Measurements from ENCODE around the gene MUC22.
"Not testable (repeated sequence)": the region's sequence is repeated elsewhere in the genome, so short reads cannot be mapped to it uniquely, and the experiment has no call there.

Gene MUC22

GRCh38 chr6:31041372-31041974 is 31.2 kb downstream of the MUC22 start:
- H3K36me3 ChIP-seq (ENCODE audit: insufficient read depth, low read length): no peaks in the 10 kb centered on the region
- H3K4me1 ChIP-seq (ENCODE audit: insufficient read depth, low read length): no peaks in the 10 kb centered on the region
- H3K9ac ChIP-seq (ENCODE audit: low read length): no peak overlapping the region
- no peak overlapping the region for H3K27ac ChIP-seq (ENCODE audit: low read depth, low read length)
- no peak overlapping the region for H3K4me3 ChIP-seq (ENCODE audit: low read depth in 1 of 2, low read length in 2 of 2)
- H3K9me3 ChIP-seq (ENCODE audit: low read length): no peaks in the 10 kb centered on the region
- no peaks in the 10 kb centered on the region for H3K27me3 ChIP-seq (ENCODE audit: control insufficient read depth in 1 of 2, insufficient read depth in 2 of 2, low read length in 2 of 2)

GRCh38 chr6:31042806-31043205 is 32.5 kb downstream of the MUC22 start:
- Histone ChIP-seq H3K4me3 (ENCODE audit: low read depth in 1 of 2, low read length in 2 of 2) (no peak overlapping the region), H3K27ac (ENCODE audit: low read depth, low read length) (no peak overlapping the region), H3K4me1 (ENCODE audit: insufficient read depth, low read length) (no peaks in the 10 kb centered on the region), H3K9ac (ENCODE audit: low read length) (no peak overlapping the region), H3K9me3 (ENCODE audit: low read length) (no peaks in the 10 kb centered on the region), H3K36me3 (ENCODE audit: insufficient read depth, low read length) (no peaks in the 10 kb centered on the region), H3K27me3 (ENCODE audit: control insufficient read depth in 1 of 2, insufficient read depth in 2 of 2, low read length in 2 of 2) (no peaks in the 10 kb centered on the region)

DNA sequence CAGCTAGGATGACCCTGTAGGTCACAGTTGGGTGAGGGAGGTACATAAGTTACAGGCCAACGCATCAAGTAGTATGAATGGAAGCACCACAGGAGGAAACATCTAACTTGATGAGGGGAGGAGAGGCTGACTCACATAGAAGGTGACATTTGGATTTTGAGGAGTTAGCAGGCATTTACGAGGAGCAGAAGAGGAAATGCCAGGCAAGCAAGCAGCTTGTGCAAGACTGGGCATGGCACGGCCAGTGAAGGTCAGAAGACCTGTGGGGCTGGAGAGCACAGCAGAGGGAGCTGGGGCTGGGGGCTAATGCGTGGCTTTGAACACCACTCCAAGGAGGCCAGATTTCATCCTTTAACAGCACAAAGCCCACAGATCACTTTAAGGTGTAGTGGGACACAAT is 37.8 kb downstream of the MUC22 start:
- H3K9me3 ChIP-seq (ENCODE audit: low read length): no peaks in the 10 kb centered on the region
- no peaks in the 10 kb centered on the region for H3K4me1 ChIP-seq (ENCODE audit: insufficient read depth, low read length)
- H3K9ac ChIP-seq (ENCODE audit: low read length): no peak overlapping the region
- H3K27me3 ChIP-seq (ENCODE audit: control insufficient read depth in 1 of 2, insufficient read depth in 2 of 2, low read length in 2 of 2): no peaks in the 10 kb centered on the region
- no peaks in the 10 kb centered on the region for H3K36me3 ChIP-seq (ENCODE audit: insufficient read depth, low read length)
- H3K4me3 ChIP-seq (ENCODE audit: low read depth in 1 of 2, low read length in 2 of 2): no peak overlapping the region
- H3K27ac ChIP-seq (ENCODE audit: low read depth, low read length): no peak overlapping the region

GRCh38 chr6:31049518-31049917 is 39.2 kb downstream of the MUC22 start:
- H3K9ac ChIP-seq (ENCODE audit: low read length): no peak overlapping the region
- H3K4me1 ChIP-seq (ENCODE audit: insufficient read depth, low read length): no peaks in the 10 kb centered on the region
- H3K27ac ChIP-seq (ENCODE audit: low read depth, low read length): no peak overlapping the region
- no peak overlapping the region for H3K4me3 ChIP-seq (ENCODE audit: low read depth in 1 of 2, low read length in 2 of 2)
- no peaks in the 10 kb centered on the region for H3K36me3 ChIP-seq (ENCODE audit: insufficient read depth, low read length)
- H3K27me3 ChIP-seq (ENCODE audit: control insufficient read depth in 1 of 2, insufficient read depth in 2 of 2, low read length in 2 of 2): no peaks in the 10 kb centered on the region
- no peaks in the 10 kb centered on the region for H3K9me3 ChIP-seq (ENCODE audit: low read length)

GRCh38 chr6:31053187-31053586 is 42.9 kb downstream of the MUC22 start:
- not testable (repeated sequence) for H3K27me3 ChIP-seq (ENCODE audit: control insufficient read depth in 1 of 2, insufficient read depth in 2 of 2, low read length in 2 of 2); H3K9me3 ChIP-seq (ENCODE audit: low read length); H3K9ac ChIP-seq (ENCODE audit: low read length); H3K4me1 ChIP-seq (ENCODE audit: insufficient read depth, low read length); H3K4me3 ChIP-seq (ENCODE audit: low read depth in 1 of 2, low read length in 2 of 2); H3K27ac ChIP-seq (ENCODE audit: low read depth, low read length); H3K36me3 ChIP-seq (ENCODE audit: insufficient read depth, low read length)

DNA sequence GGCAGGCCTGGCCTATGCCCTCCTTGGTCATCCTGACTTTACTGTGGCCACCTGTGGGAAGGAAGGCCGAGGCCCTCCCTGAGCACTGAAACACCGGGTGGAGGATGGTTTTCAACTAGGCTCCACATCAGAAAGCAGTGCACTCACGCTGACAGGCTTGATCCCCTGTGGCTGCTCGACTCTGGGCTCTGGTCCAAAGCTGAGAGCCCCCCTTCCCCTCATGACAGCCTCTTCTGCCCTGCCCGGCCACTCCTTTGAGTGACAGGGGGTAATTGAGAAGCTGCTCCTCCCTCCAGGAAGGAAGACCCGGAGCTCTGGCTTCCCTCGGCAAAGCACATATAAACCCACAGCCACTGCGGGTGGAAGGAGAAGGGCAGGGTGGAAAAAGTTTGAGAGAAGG is 43.6 kb downstream of the MUC22 start:
- Histone ChIP-seq H3K36me3 (ENCODE audit: insufficient read depth, low read length) (no peaks in the 10 kb centered on the region), H3K27me3 (ENCODE audit: control insufficient read depth in 1 of 2, insufficient read depth in 2 of 2, low read length in 2 of 2) (no peaks in the 10 kb centered on the region), H3K27ac (ENCODE audit: low read depth, low read length) (no peak overlapping the region), H3K9ac (ENCODE audit: low read length) (no peak overlapping the region), H3K4me1 (ENCODE audit: insufficient read depth, low read length) (no peaks in the 10 kb centered on the region), H3K9me3 (ENCODE audit: low read length) (no peaks in the 10 kb centered on the region), H3K4me3 (ENCODE audit: low read depth in 1 of 2, low read length in 2 of 2) (no peak overlapping the region)

- H3K4me3 ChIP-seq (ENCODE audit: low read depth in 1 of 2, low read length in 2 of 2): no peak overlapping the region
- no peak overlapping the region for H3K9ac ChIP-seq (ENCODE audit: low read length)
- H3K4me1 ChIP-seq (ENCODE audit: insufficient read depth, low read length): no peaks in the 10 kb centered on the region
- H3K27ac ChIP-seq (ENCODE audit: low read depth, low read length): no peak overlapping the region
- no peaks in the 10 kb centered on the region for H3K9me3 ChIP-seq (ENCODE audit: low read length)
- H3K27me3 ChIP-seq (ENCODE audit: control insufficient read depth in 1 of 2, insufficient read depth in 2 of 2, low read length in 2 of 2): no peaks in the 10 kb centered on the region
- no peaks in the 10 kb centered on the region for H3K36me3 ChIP-seq (ENCODE audit: insufficient read depth, low read length)
Measured at GRCh38 chr6:31055441-31055840, 45.2 kb downstream of the MUC22 start.

DNA sequence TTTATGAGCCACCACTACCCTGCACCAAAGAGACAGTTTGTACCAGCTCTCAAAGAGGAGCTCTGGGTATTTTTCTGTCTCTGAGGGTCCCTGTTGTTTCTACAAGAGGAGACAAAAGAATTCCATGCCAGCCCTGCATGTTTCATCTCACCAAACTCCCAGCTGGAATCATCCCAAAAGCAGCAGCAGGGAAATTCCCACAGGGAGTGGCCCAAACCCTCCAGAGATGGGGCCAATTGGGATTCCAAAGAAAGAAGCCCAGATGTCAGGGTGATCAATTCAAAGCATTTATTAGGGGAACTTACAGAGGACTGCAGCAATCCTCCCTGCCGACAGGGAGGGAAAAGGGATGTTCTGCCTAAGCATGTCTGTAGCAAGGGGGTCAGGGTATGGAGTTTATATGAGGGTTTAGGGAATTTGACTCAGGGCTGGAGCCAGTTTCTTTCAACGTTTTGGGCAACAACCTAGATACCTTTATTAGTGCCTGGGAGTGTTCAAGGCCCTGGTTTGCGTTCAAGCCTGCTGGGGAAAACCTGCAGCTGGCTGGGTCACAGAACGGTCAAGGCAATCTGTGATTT is 47.2 kb downstream of the MUC22 start:
- no peaks in the 10 kb centered on the region for H3K9me3 ChIP-seq (ENCODE audit: low read length)
- H3K9ac ChIP-seq (ENCODE audit: low read length): no peak overlapping the region
- no peaks in the 10 kb centered on the region for H3K4me1 ChIP-seq (ENCODE audit: insufficient read depth, low read length)
- H3K36me3 ChIP-seq (ENCODE audit: insufficient read depth, low read length): no peaks in the 10 kb centered on the region
- H3K27me3 ChIP-seq (ENCODE audit: control insufficient read depth in 1 of 2, insufficient read depth in 2 of 2, low read length in 2 of 2): peaks cover 0 to 3% of the 10 kb centered on the region in 2 donors
- H3K27ac ChIP-seq (ENCODE audit: low read depth, low read length): no peak overlapping the region
- no peak overlapping the region for H3K4me3 ChIP-seq (ENCODE audit: low read depth in 1 of 2, low read length in 2 of 2)

GRCh38 chr6:31058128-31058894 is 48.0 kb downstream of the MUC22 start:
- Histone ChIP-seq H3K9ac (ENCODE audit: low read length) (no peak overlapping the region), H3K9me3 (ENCODE audit: low read length) (no peaks in the 10 kb centered on the region), H3K4me3 (ENCODE audit: low read depth in 1 of 2, low read length in 2 of 2) (no peak overlapping the region), H3K4me1 (ENCODE audit: insufficient read depth, low read length) (no peaks in the 10 kb centered on the region), H3K27ac (ENCODE audit: low read depth, low read length) (no peak overlapping the region), H3K27me3 (ENCODE audit: control insufficient read depth in 1 of 2, insufficient read depth in 2 of 2, low read length in 2 of 2) (peaks cover 0 to 3% of the 10 kb centered on the region in 2 donors), H3K36me3 (ENCODE audit: insufficient read depth, low read length) (no peaks in the 10 kb centered on the region)

DNA sequence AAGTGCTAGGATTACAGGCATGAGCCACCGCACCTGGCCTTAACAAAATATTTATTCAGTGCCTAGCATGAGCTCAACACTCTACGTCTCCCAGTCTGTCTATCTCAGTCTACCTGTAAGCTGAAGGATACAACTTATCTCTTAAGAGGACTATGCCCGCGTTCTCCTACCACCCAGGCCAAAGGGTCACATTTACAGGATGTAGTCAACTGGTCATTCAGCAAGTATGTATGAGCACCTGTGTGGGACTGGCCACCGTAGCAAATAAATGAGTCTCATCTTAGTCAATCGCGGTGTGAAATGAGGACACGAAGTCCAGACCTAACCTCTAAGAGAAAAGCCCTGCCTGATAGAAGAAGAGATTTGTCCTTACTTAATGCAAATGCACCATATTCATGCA is 49.9 kb downstream of the MUC22 start:
- no peak overlapping the region for H3K27ac ChIP-seq (ENCODE audit: low read depth, low read length)
- peaks cover 0 to 3% of the 10 kb centered on the region in 2 donors for H3K27me3 ChIP-seq (ENCODE audit: control insufficient read depth in 1 of 2, insufficient read depth in 2 of 2, low read length in 2 of 2)
- H3K4me3 ChIP-seq (ENCODE audit: low read depth in 1 of 2, low read length in 2 of 2): no peak overlapping the region
- no peak overlapping the region for H3K9ac ChIP-seq (ENCODE audit: low read length)
- no peaks in the 10 kb centered on the region for H3K36me3 ChIP-seq (ENCODE audit: insufficient read depth, low read length)
- H3K9me3 ChIP-seq (ENCODE audit: low read length): no peaks in the 10 kb centered on the region
- H3K4me1 ChIP-seq (ENCODE audit: insufficient read depth, low read length): no peaks in the 10 kb centered on the region

GRCh38 chr6:31063906-31064435 is 53.7 kb downstream of the MUC22 start:
- Histone ChIP-seq H3K27ac (ENCODE audit: low read depth, low read length) (no peak overlapping the region), H3K27me3 (ENCODE audit: control insufficient read depth in 1 of 2, insufficient read depth in 2 of 2, low read length in 2 of 2) (peaks cover 0 to 3% of the 10 kb centered on the region in 2 donors), H3K9ac (ENCODE audit: low read length) (no peak overlapping the region), H3K4me1 (ENCODE audit: insufficient read depth, low read length) (no peaks in the 10 kb centered on the region), H3K36me3 (ENCODE audit: insufficient read depth, low read length) (no peaks in the 10 kb centered on the region), H3K9me3 (ENCODE audit: low read length) (no peaks in the 10 kb centered on the region), H3K4me3 (ENCODE audit: low read depth in 1 of 2, low read length in 2 of 2) (no peak overlapping the region)

All from muscle layer of colon (tissue), 2 donors.